ENCODE data around the gene PRTN3. TPM values are rescaled to one million over a fixed set of nuclear protein-coding genes. Genes with fewer than 3 reads are reported as not detected.
A peak's percentile ranks its signal among the peaks of the same experiment; 100 is the strongest.
"Not testable (repeated sequence)": the region's sequence is repeated elsewhere in the genome, so short reads cannot be mapped to it uniquely, and the experiment has no call there.

PRTN3 gene
- total RNA-seq, 1 donor from 2014 or later = not detected

DNA sequence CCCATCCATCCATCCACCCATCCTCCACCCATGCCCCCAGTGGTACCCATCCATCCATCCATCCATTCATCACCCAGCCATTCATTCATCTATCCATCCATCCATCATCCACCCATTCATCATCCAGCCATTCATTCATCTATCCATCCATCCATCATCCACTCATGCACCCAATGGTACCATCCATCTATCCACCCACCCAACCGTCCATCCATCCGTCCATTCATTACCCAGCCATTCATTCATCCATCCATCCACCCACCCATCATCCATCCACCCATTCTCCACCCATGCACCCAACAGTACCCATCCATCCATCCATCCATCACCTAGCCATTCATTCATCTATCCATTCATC lies 24.3 kb upstream of the PRTN3 start:
- Mint-ChIP-seq H3K27me3 (ENCODE audit: unreplicated experiment) (peaks cover 29% of the 10 kb centered on the region), H3K4me1 (ENCODE audit: unreplicated experiment) (peaks cover 8% of the 10 kb centered on the region), H3K4me3 (ENCODE audit: unreplicated experiment) (peak overlapping the region; percentile 81), H3K9me3 (ENCODE audit: unreplicated experiment) (no peaks in the 10 kb centered on the region), H3K27ac (ENCODE audit: unreplicated experiment) (peak overlapping the region; percentile 84), H3K36me3 (ENCODE audit: low read depth, unreplicated experiment) (peaks cover 27% of the 10 kb centered on the region)
- TF ChIP-seq, protein P1, sequence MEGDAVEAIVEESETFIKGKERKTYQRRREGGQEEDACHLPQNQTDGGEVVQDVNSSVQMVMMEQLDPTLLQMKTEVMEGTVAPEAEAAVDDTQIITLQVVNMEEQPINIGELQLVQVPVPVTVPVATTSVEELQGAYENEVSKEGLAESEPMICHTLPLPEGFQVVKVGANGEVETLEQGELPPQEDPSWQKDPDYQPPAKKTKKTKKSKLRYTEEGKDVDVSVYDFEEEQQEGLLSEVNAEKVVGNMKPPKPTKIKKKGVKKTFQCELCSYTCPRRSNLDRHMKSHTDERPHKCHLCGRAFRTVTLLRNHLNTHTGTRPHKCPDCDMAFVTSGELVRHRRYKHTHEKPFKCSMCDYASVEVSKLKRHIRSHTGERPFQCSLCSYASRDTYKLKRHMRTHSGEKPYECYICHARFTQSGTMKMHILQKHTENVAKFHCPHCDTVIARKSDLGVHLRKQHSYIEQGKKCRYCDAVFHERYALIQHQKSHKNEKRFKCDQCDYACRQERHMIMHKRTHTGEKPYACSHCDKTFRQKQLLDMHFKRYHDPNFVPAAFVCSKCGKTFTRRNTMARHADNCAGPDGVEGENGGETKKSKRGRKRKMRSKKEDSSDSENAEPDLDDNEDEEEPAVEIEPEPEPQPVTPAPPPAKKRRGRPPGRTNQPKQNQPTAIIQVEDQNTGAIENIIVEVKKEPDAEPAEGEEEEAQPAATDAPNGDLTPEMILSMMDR (IDR thresholded peaks at IDR 0.05; ENCODE audit: unreplicated experiment) = no peak
- DNase-seq (ENCODE audit: low spot score) = no peak

DNA sequence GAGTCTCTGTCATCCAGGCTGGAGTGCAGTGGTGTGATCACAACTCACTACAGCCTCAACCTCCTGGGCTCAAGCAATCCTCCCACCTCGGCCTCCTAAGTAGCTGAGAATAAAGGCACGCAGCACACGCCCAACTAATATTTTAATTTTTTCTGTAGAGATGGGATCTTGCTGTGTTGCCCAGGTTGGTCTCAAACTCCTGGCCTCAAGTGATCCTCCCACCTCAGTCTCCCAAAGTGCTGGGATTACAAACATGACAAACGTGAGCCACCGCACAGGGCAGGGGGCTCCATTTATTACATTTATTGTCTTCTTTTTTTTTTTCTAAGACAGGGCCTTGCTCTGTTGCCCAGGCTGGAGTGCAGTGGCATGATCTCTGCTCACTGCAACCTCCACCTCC lies 20.6 kb upstream of the PRTN3 start:
- DNase-seq (ENCODE audit: low spot score); H3K27ac Mint-ChIP-seq (ENCODE audit: unreplicated experiment); H3K9me3 Mint-ChIP-seq (ENCODE audit: unreplicated experiment); H3K4me1 Mint-ChIP-seq (ENCODE audit: unreplicated experiment); H3K4me3 Mint-ChIP-seq (ENCODE audit: unreplicated experiment): not testable (repeated sequence)
- Mint-ChIP-seq H3K27me3 (ENCODE audit: unreplicated experiment) (peaks cover 24% of the 10 kb centered on the region), H3K36me3 (ENCODE audit: low read depth, unreplicated experiment) (peaks cover 18% of the 10 kb centered on the region)

DNA sequence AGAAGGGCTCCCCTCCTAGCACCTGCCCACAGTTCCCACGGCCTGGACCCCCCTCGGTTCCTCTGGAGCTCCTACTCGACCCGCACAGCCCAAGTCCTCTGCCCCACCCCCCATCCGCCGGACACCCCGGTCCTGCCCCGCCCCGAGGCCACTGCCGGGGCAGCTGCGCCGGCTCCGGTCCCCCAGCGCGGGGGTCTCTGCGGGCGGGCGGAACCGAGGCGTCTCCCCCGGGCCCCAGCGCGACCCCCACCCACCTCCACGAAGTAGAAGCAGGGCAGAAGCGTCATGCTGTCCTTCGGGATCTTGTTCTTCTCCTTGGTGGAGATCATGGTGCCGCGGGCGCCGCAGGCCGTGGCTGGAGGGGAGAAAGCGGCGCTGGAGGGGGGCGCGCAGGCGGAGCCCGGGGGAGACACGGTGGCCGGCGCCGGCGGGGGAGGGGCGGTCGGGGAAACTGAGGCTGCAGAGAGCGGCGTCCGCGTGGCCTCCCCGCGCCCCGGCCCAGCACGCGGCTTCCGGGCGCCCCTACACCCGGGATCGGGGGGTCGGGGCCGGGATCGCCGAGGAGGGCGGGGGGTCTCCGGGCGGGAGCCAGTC lies 19.5 kb upstream of the PRTN3 start:
- peak; percentile 50 for DNase-seq (ENCODE audit: low spot score)
- peaks cover 4% of the 10 kb centered on the region for H3K4me1 Mint-ChIP-seq (ENCODE audit: unreplicated experiment)
- peaks cover 11% of the 10 kb centered on the region for H3K36me3 Mint-ChIP-seq (ENCODE audit: low read depth, unreplicated experiment)
- TF ChIP-seq, protein P1 (IDR thresholded peaks at IDR 0.05; ENCODE audit: unreplicated experiment) = no peak
- H3K9me3 Mint-ChIP-seq (ENCODE audit: unreplicated experiment) = no peaks in the 10 kb centered on the region
- H3K27ac Mint-ChIP-seq (ENCODE audit: unreplicated experiment) = no peak overlapping the region
- H3K27me3 Mint-ChIP-seq (ENCODE audit: unreplicated experiment) = peaks cover 18% of the 10 kb centered on the region
- no peak overlapping the region for H3K4me3 Mint-ChIP-seq (ENCODE audit: unreplicated experiment)

DNA sequence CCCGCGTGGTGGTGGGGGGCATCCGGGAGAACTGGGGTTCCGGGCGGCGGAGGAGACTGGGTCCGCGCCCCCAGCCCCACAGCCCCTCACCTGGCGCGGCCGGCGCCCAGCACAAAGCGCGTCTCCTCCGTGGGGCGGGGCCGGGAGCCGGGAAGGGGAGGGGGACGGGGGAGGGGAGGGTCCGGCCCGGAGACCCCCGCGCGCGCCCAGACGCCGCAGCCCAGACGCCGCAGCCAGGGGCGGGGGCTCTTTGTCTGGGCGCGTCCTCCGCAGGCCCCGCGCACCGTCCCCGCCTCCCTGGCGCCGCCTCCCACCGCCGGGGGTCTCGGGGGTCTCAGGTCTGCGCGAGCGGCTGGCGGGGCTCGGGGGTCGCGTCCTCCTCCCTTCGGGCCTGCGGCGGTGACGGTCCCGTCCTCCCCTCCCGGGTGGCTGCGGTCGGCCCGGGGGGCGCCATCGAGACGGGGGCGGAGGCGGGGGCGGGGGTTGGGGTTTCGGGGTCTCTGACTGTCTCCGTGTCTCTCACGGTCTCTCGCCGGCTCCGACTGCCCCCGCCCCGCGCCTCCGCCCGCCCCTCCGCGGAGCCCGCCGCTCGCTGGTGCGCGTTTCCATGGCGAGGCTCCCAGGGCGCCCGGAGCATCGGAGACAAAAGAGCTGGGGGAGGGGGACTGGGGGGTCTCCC lies 18.8 kb upstream of the PRTN3 start, which contains the start of gene PLPPR3:
TSS of gene PLPPR3 (minus strand) at position 131 of the 679 bp plus-strand sequence. CDS start 396 bp downstream, outside the sequence.
- Mint-ChIP-seq H3K27ac (ENCODE audit: unreplicated experiment) (no peak within 1 kb of the TSS), H3K4me1 (ENCODE audit: unreplicated experiment) (no peaks in the 10 kb centered on the region), H3K4me3 (ENCODE audit: unreplicated experiment) (peak within 1 kb of the TSS; percentile 78), H3K27me3 (ENCODE audit: unreplicated experiment) (peaks cover 15% of the 10 kb centered on the region), H3K36me3 (ENCODE audit: low read depth, unreplicated experiment) (peaks cover 6% of the 10 kb centered on the region), H3K9me3 (ENCODE audit: unreplicated experiment) (no peaks in the 10 kb centered on the region)
- TF ChIP-seq, protein P1 (IDR thresholded peaks at IDR 0.05; ENCODE audit: unreplicated experiment) = no peak
- no peak for DNase-seq (ENCODE audit: low spot score)

DNA sequence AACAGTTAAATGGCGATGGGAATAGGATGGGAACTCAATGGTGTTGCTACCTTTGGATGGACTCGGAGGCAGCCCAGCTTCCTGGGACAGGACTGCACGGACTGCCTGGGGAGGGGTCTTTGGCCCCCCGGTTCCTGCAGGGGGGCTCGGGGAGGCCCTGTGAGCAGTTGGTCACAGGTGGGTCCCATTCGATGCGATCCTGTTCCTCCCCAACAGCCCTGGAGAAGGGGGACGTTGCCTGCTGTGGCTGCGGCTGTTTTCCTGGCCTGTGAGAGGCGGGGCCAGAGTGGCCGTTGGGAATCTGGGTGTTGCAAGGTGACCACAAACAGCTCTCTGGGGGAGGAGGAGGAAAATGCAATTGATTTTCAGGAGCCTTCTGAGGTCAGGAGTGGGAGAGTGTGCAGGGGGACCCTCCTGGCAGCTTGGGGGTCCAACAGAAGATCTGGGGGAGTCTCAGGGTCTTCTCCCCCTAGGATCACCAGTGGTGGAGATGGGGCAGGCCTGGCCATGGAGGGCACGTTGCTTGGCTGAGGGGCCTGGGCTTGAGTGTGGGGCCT lies 17.2 kb upstream of the PRTN3 start:
- DNase-seq (ENCODE audit: low spot score) = no peak
- H3K27ac Mint-ChIP-seq (ENCODE audit: unreplicated experiment) = no peak overlapping the region
- no peaks in the 10 kb centered on the region for H3K4me1 Mint-ChIP-seq (ENCODE audit: unreplicated experiment)
- no peaks in the 10 kb centered on the region for H3K9me3 Mint-ChIP-seq (ENCODE audit: unreplicated experiment)
- TF ChIP-seq, protein P1 (IDR thresholded peaks at IDR 0.05; ENCODE audit: unreplicated experiment) = no peak
- H3K27me3 Mint-ChIP-seq (ENCODE audit: unreplicated experiment) = peaks cover 11% of the 10 kb centered on the region
- no peak overlapping the region for H3K4me3 Mint-ChIP-seq (ENCODE audit: unreplicated experiment)
- no peaks in the 10 kb centered on the region for H3K36me3 Mint-ChIP-seq (ENCODE audit: low read depth, unreplicated experiment)

Data from endothelial cell (in vitro differentiated cells).